ENCODE measurements around the gene ARHGEF39.
A peak's percentile ranks its signal among the peaks of the same experiment; 100 is the strongest.

The ARHGEF39 gene

GRCh38 chr9:35666549-35666948, 1.6 kb upstream of the ARHGEF39 start:
- peaks cover 22% of the 10 kb centered on the region for H3K4me1 ChIP-seq (ENCODE audit: control insufficient read depth, insufficient read depth, low read depth, low read length)
- no peak overlapping the region for H3K23ac ChIP-seq (ENCODE audit: low read length in 2 of 2)
- H4K8ac ChIP-seq (ENCODE audit: low read length): no peak overlapping the region
- 98% methylated on average over 4 of the region's 5 CpGs for WGBS
- no peak overlapping the region for H4K91ac ChIP-seq (ENCODE audit: low read length)
- no peak overlapping the region for H3K18ac ChIP-seq (ENCODE audit: low read depth in 1 of 2, low read length in 2 of 2)
- no peak overlapping the region for H3K14ac ChIP-seq (ENCODE audit: low read length in 2 of 2)
- H3K4ac ChIP-seq (ENCODE audit: low read depth in 1 of 2, low read length in 2 of 2): no peak overlapping the region
- H2BK120ac ChIP-seq (ENCODE audit: low read depth, low read length): no peak overlapping the region
- no peak overlapping the region for H3K4me2 ChIP-seq (ENCODE audit: low read length, poor library complexity, severe bottlenecking)
- H2BK5ac ChIP-seq (ENCODE audit: low read depth, low read length, poor library complexity, severe bottlenecking): no peak overlapping the region
- no peaks in the 10 kb centered on the region for H3K9me3 ChIP-seq (ENCODE audit: control insufficient read depth, low read length)
- H3K36me3 ChIP-seq (ENCODE audit: control insufficient read depth in 1 of 2, insufficient read depth in 2 of 2, low read depth in 1 of 2, low read length in 2 of 2): peaks cover 7 to 13% of the 10 kb centered on the region in 2 experiments
- no peak for DNase-seq
- H3K27me3 ChIP-seq (ENCODE audit: control insufficient read depth in 1 of 2, insufficient read depth in 1 of 2, low read length in 2 of 2): no peaks in the 10 kb centered on the region
- no peak overlapping the region for H3K27ac ChIP-seq (ENCODE audit: low read length, poor library complexity, severe bottlenecking)
- peak overlapping the region in 1 of 2 experiments; percentile 69 for H2BK12ac ChIP-seq (ENCODE audit: low read length in 2 of 2)
- H3K9ac ChIP-seq (ENCODE audit: low read length): no peak overlapping the region
- H2BK15ac ChIP-seq (ENCODE audit: low read depth, poor library complexity, severe bottlenecking): no peak overlapping the region
- no peak overlapping the region for H2AFZ ChIP-seq (ENCODE audit: low read depth, low read length)
- peak overlapping the region; percentile 70 for H2AK5ac ChIP-seq (ENCODE audit: low read length, severe bottlenecking)
- peaks cover 5% of the 10 kb centered on the region for H3K79me1 ChIP-seq (replicated peaks; ENCODE audit: low read length, poor library complexity, severe bottlenecking)
- H3K4me3 ChIP-seq (ENCODE audit: insufficient read depth in 1 of 2, low read depth in 1 of 2, low read length in 2 of 2): no peak overlapping the region

GRCh38 chr9:35666045-35666444, 1.1 kb upstream of the ARHGEF39 start:
- Histone ChIP-seq H3K27me3 (ENCODE audit: control insufficient read depth in 1 of 2, insufficient read depth in 1 of 2, low read length in 2 of 2) (no peaks in the 10 kb centered on the region), H3K9ac (ENCODE audit: low read length) (no peak overlapping the region), H3K36me3 (ENCODE audit: control insufficient read depth in 1 of 2, insufficient read depth in 2 of 2, low read depth in 1 of 2, low read length in 2 of 2) (peaks cover 7 to 18% of the 10 kb centered on the region in 2 experiments), H2BK15ac (ENCODE audit: low read depth, poor library complexity, severe bottlenecking) (no peak overlapping the region), H4K91ac (ENCODE audit: low read length) (no peak overlapping the region), H3K4ac (ENCODE audit: low read depth in 1 of 2, low read length in 2 of 2) (no peak overlapping the region), H4K8ac (ENCODE audit: low read length) (no peak overlapping the region), H2BK120ac (ENCODE audit: low read depth, low read length) (no peak overlapping the region), H2BK12ac (ENCODE audit: low read length in 2 of 2) (peak overlapping the region in 1 of 2 experiments; percentile 69), H3K23ac (ENCODE audit: low read length in 2 of 2) (no peak overlapping the region), H2AFZ (ENCODE audit: low read depth, low read length) (no peak overlapping the region), H3K4me3 (ENCODE audit: insufficient read depth in 1 of 2, low read depth in 1 of 2, low read length in 2 of 2) (no peak overlapping the region), H3K9me3 (ENCODE audit: control insufficient read depth, low read length) (no peaks in the 10 kb centered on the region), H2BK5ac (ENCODE audit: low read depth, low read length, poor library complexity, severe bottlenecking) (no peak overlapping the region), H3K18ac (ENCODE audit: low read depth in 1 of 2, low read length in 2 of 2) (no peak overlapping the region), H3K79me1 (replicated peaks; ENCODE audit: low read length, poor library complexity, severe bottlenecking) (peaks cover 5% of the 10 kb centered on the region), H3K14ac (ENCODE audit: low read length in 2 of 2) (no peak overlapping the region), H3K4me2 (ENCODE audit: low read length, poor library complexity, severe bottlenecking) (no peak overlapping the region), H3K27ac (ENCODE audit: low read length, poor library complexity, severe bottlenecking) (no peak overlapping the region), H2AK5ac (ENCODE audit: low read length, severe bottlenecking) (peak overlapping the region; percentile 41), H3K4me1 (ENCODE audit: control insufficient read depth, insufficient read depth, low read depth, low read length) (peaks cover 22% of the 10 kb centered on the region)
- WGBS: 100% methylated on average over 1 of the region's 1 CpG
- DNase-seq: no peak

GRCh38 chr9:35665471-35665818, 450 bp upstream of the ARHGEF39 start:
- H3K9me3 ChIP-seq (ENCODE audit: control insufficient read depth, low read length): no peaks in the 10 kb centered on the region
- no peak for DNase-seq
- H2AFZ ChIP-seq (ENCODE audit: low read depth, low read length): peak overlapping the region; percentile 95
- H2AK5ac ChIP-seq (ENCODE audit: low read length, severe bottlenecking): no peak overlapping the region
- H3K9ac ChIP-seq (ENCODE audit: low read length): peak overlapping the region; percentile 81
- peak overlapping the region; percentile 70 for H2BK15ac ChIP-seq (ENCODE audit: low read depth, poor library complexity, severe bottlenecking)
- peak overlapping the region; percentile 92 for H4K8ac ChIP-seq (ENCODE audit: low read length)
- no peak overlapping the region for H2BK12ac ChIP-seq (ENCODE audit: low read length in 2 of 2)
- H3K18ac ChIP-seq (ENCODE audit: low read depth in 1 of 2, low read length in 2 of 2): peak overlapping the region; percentile 62 to 83
- H4K91ac ChIP-seq (ENCODE audit: low read length): peak overlapping the region; percentile 79
- peaks cover 13 to 24% of the 10 kb centered on the region in 2 experiments for H3K36me3 ChIP-seq (ENCODE audit: control insufficient read depth in 1 of 2, insufficient read depth in 2 of 2, low read depth in 1 of 2, low read length in 2 of 2)
- H2BK5ac ChIP-seq (ENCODE audit: low read depth, low read length, poor library complexity, severe bottlenecking): no peak overlapping the region
- no peak overlapping the region for H3K23ac ChIP-seq (ENCODE audit: low read length in 2 of 2)
- H3K4ac ChIP-seq (ENCODE audit: low read depth in 1 of 2, low read length in 2 of 2): peak overlapping the region in 1 of 2 experiments; percentile 60
- H3K4me1 ChIP-seq (ENCODE audit: control insufficient read depth, insufficient read depth, low read depth, low read length): peaks cover 25% of the 10 kb centered on the region
- H3K79me1 ChIP-seq (replicated peaks; ENCODE audit: low read length, poor library complexity, severe bottlenecking): peaks cover 11% of the 10 kb centered on the region
- whole genome bisulfite sequencing: 38% methylated on average over 3 of the region's 5 CpGs
- H3K27ac ChIP-seq (ENCODE audit: low read length, poor library complexity, severe bottlenecking): no peak overlapping the region
- peak overlapping the region; percentile 58 to 86 for H3K4me3 ChIP-seq (ENCODE audit: insufficient read depth in 1 of 2, low read depth in 1 of 2, low read length in 2 of 2)
- H3K4me2 ChIP-seq (ENCODE audit: low read length, poor library complexity, severe bottlenecking): peak overlapping the region; percentile 97
- no peak overlapping the region for H2BK120ac ChIP-seq (ENCODE audit: low read depth, low read length)
- no peaks in the 10 kb centered on the region for H3K27me3 ChIP-seq (ENCODE audit: control insufficient read depth in 1 of 2, insufficient read depth in 1 of 2, low read length in 2 of 2)
- H3K14ac ChIP-seq (ENCODE audit: low read length in 2 of 2): no peak overlapping the region

DNA sequence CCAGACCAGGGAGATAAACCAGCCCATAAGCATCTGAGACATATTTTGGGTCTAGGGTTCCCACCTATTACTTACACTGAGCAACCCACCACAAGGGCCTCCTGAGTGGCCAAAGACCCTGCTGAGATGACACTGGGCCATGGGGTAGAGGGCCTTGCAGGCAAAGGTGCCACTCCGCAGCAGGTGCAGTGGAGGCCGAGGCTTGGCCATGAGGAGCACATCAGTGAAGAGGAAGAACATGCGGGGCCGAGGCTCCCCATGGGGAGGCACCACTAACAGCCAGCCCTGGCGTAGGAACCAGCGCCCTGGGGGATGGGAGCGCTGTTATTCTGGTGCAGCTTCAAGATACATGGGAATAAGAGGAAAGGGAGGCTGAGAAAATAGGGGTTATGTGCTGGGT, 2.6 kb downstream of the ARHGEF39 start:
- Histone ChIP-seq H3K36me3 (ENCODE audit: control insufficient read depth in 1 of 2, insufficient read depth in 2 of 2, low read depth in 1 of 2, low read length in 2 of 2) (peaks cover 18 to 33% of the 10 kb centered on the region in 2 experiments), H3K4me1 (ENCODE audit: control insufficient read depth, insufficient read depth, low read depth, low read length) (peaks cover 17% of the 10 kb centered on the region), H3K79me1 (replicated peaks; ENCODE audit: low read length, poor library complexity, severe bottlenecking) (peaks cover 16% of the 10 kb centered on the region), H3K4me3 (ENCODE audit: insufficient read depth in 1 of 2, low read depth in 1 of 2, low read length in 2 of 2) (no peak overlapping the region), H2BK5ac (ENCODE audit: low read depth, low read length, poor library complexity, severe bottlenecking) (no peak overlapping the region), H4K91ac (ENCODE audit: low read length) (no peak overlapping the region), H3K27me3 (ENCODE audit: control insufficient read depth in 1 of 2, insufficient read depth in 1 of 2, low read length in 2 of 2) (no peaks in the 10 kb centered on the region), H3K23ac (ENCODE audit: low read length in 2 of 2) (no peak overlapping the region), H2BK120ac (ENCODE audit: low read depth, low read length) (no peak overlapping the region), H2AK5ac (ENCODE audit: low read length, severe bottlenecking) (no peak overlapping the region), H2BK12ac (ENCODE audit: low read length in 2 of 2) (no peak overlapping the region), H3K27ac (ENCODE audit: low read length, poor library complexity, severe bottlenecking) (no peak overlapping the region), H2AFZ (ENCODE audit: low read depth, low read length) (no peak overlapping the region), H2BK15ac (ENCODE audit: low read depth, poor library complexity, severe bottlenecking) (no peak overlapping the region), H3K9me3 (ENCODE audit: control insufficient read depth, low read length) (no peaks in the 10 kb centered on the region), H4K8ac (ENCODE audit: low read length) (no peak overlapping the region), H3K9ac (ENCODE audit: low read length) (no peak overlapping the region), H3K14ac (ENCODE audit: low read length in 2 of 2) (no peak overlapping the region), H3K18ac (ENCODE audit: low read depth in 1 of 2, low read length in 2 of 2) (no peak overlapping the region), H3K4ac (ENCODE audit: low read depth in 1 of 2, low read length in 2 of 2) (no peak overlapping the region), H3K4me2 (ENCODE audit: low read length, poor library complexity, severe bottlenecking) (no peak overlapping the region)
- WGBS: over 99% methylated on average over 7 of the region's 7 CpGs
- no peak for DNase-seq

Measured in mesenchymal stem cell (in vitro differentiated cells and primary cell).